Upper lobe of left lung (tissue), 6 donors: ENCODE results near the gene STRBP. TPM values are rescaled to one million over a fixed set of nuclear protein-coding genes. Genes with fewer than 3 reads are reported as not detected.

Experiments
- ATAC-seq, 2 donors: fragments of 200-7000 bp; cut with Tn5 transposase; one replicate each; pipeline ENCODE4 v1.9.1; 2022; ENCODE audit warnings: mild to moderate bottlenecking in 2 of 2, moderate library complexity in 2 of 2; ENCODE audit not compliant: low FRiP score in 2 of 2
- DNase-seq, 2 donors: peaks; one replicate each; pipeline ENCODE4 v3.0.0-alpha.2; 2019 to 2020
- H3K27ac ChIP-seq, 4 donors: fragments of 200-600 bp; sonication (generic); one replicate each; pipeline ENCODE4 v1.5.1; 2016 to 2019
- H3K27me3 ChIP-seq, 4 donors: fragments of 200-600 bp; sonication (generic); one replicate each; pipeline ENCODE4 v1.5.1; 2017 to 2019
- H3K36me3 ChIP-seq, 4 donors: fragments of 200-600 bp; sonication (generic); one replicate each; pipeline ENCODE4 v1.5.1; 2016 to 2019
- H3K4me1 ChIP-seq, 4 donors: fragments of 200-600 bp; sonication (generic); one replicate each; pipeline ENCODE4 v1.5.1; 2018 to 2019
- H3K4me3 ChIP-seq, 4 donors: fragments of 200-600 bp; sonication (generic); one replicate each; pipeline ENCODE4 v1.5.1; 2017 to 2019; ENCODE audit warnings: mild to moderate bottlenecking in 2 of 4, moderate library complexity in 1 of 4
- H3K9me3 ChIP-seq, 4 donors: fragments of 200-600 bp; sonication (generic); one replicate each; pipeline ENCODE4 v1.5.1; 2018 to 2019
- CTCF ChIP-seq, 6 experiments: fragments of 450-650 bp in 4 of 6; fragments of 200-600 bp in 2 of 6; sonication (generic) in 2 of 6; IDR thresholded peaks; one replicate each; pipeline ENCODE4 v1.5.1; 2016 to 2019; ENCODE audit warnings: antibody characterized with exemption in 6 of 6
- EP300 ChIP-seq, 4 donors: sonication (generic); formaldehyde crosslinking; IDR thresholded peaks; one replicate each; pipeline ENCODE4 v1.5.1; 2017; ENCODE audit warnings: antibody characterized with exemption in 4 of 4, control low read depth in 2 of 4
- POLR2A ChIP-seq, 4 donors: fragments of 450-650 bp; IDR thresholded peaks; one replicate each; pipeline ENCODE4 v1.5.1; 2016 to 2017; ENCODE audit warnings: antibody characterized with exemption in 4 of 4, mild to moderate bottlenecking in 2 of 4
- POLR2AphosphoS5 ChIP-seq, 2 donors: sonication (generic); formaldehyde crosslinking; IDR thresholded peaks; one replicate each; pipeline ENCODE4 v1.5.1; 2017; ENCODE audit warnings: antibody characterized with exemption in 2 of 2
- WGBS, 2 donors: methylation state at CpG; one replicate each; pipeline ENCODE4 v1.1.5; 2017 to 2018; 5-methylcytosine and 5-hydroxymethylcytosine counted together
- total RNA-seq, 6 donors: library from RNA; depleted of rRNA in 4 of 6; stranded (reverse); fragments of >200 nt in 4 of 6; gene quantifications; one replicate each; pipeline versions ENCODE4 v1.1.0 to v1.2.1, GENCODE V29; 2016 to 2021
- donor health status: DM: no; HTN: no; CAD: no; lungs with moderate emphysema.
- donor health status: DM: no; HTN: yes; CAD: no; lungs with severe emphysema.

The STRBP gene
- total RNA-seq, 6 donors from 2014 or later, result 10.2 to 61.8 (median 17.8) TPM

GRCh38 chr9:123162791-123163345 lies 105.5 kb downstream of the STRBP start:
- Histone ChIP-seq H3K4me3 (no peak overlapping the region), H3K9me3 (no peaks in the 10 kb centered on the region), H3K36me3 (no peaks in the 10 kb centered on the region), H3K4me1 (peaks cover 0 to 4% (median 0%) of the 10 kb centered on the region in 4 donors), H3K27ac (no peak overlapping the region), H3K27me3 (no peaks in the 10 kb centered on the region)
- WGBS, 2 donors, result 57 to 59% methylated on average over 2 of the region's 2 CpGs
- ATAC-seq (no peak), DNase-seq (no peak)
- TF ChIP-seq EP300 (IDR thresholded peaks at IDR 0.05) (no peak), POLR2A (IDR thresholded peaks at IDR 0.05) (no peak), POLR2AphosphoS5 (IDR thresholded peaks at IDR 0.05) (no peak), CTCF (IDR thresholded peaks at IDR 0.05) (no peak)

GRCh38 chr9:123162360-123162759 lies 106.0 kb downstream of the STRBP start:
- ATAC-seq, result no peak
- H3K27ac ChIP-seq, result no peak overlapping the region
- WGBS, 2 donors, result 31 to 65% methylated on average over 1 of the region's 1 CpG

GRCh38 chr9:123157221-123157620 lies 111.2 kb downstream of the STRBP start:
- H3K9me3 ChIP-seq, result no peaks in the 10 kb centered on the region
- no peak overlapping the region for H3K4me3 ChIP-seq
- H3K36me3 ChIP-seq, result no peaks in the 10 kb centered on the region
- peaks cover 0 to under 1% (median 0%) of the 10 kb centered on the region in 4 donors for H3K4me1 ChIP-seq
- H3K27ac ChIP-seq, result no peak overlapping the region
- no peak for DNase-seq
- ATAC-seq, result no peak
- WGBS, 2 donors, result 77 to 98% methylated on average over 3 of the region's 3 CpGs
- H3K27me3 ChIP-seq, result no peaks in the 10 kb centered on the region
- no peak for TF ChIP-seq EP300 (IDR thresholded peaks at IDR 0.05)
- no peak for TF ChIP-seq CTCF (IDR thresholded peaks at IDR 0.05)
- no peak for TF ChIP-seq POLR2A (IDR thresholded peaks at IDR 0.05)
- no peak for TF ChIP-seq POLR2AphosphoS5 (IDR thresholded peaks at IDR 0.05)

More at GRCh38 chr9:123162360-123162759, 106.0 kb downstream of the STRBP start:
- no peaks in the 10 kb centered on the region for H3K27me3 ChIP-seq
- no peaks in the 10 kb centered on the region for H3K9me3 ChIP-seq
- DNase-seq, result no peak
- TF ChIP-seq EP300 (IDR thresholded peaks at IDR 0.05) (no peak), CTCF (IDR thresholded peaks at IDR 0.05) (no peak), POLR2A (IDR thresholded peaks at IDR 0.05) (no peak), POLR2AphosphoS5 (IDR thresholded peaks at IDR 0.05) (no peak)
- H3K4me3 ChIP-seq, result no peak overlapping the region
- H3K36me3 ChIP-seq, result no peaks in the 10 kb centered on the region
- peaks cover 0 to 4% (median 0%) of the 10 kb centered on the region in 4 donors for H3K4me1 ChIP-seq

GRCh38 chr9:123150708-123151503 lies 117.5 kb downstream of the STRBP start:
- H3K4me1 ChIP-seq, result no peaks in the 10 kb centered on the region
- ATAC-seq (no peak), DNase-seq (no peak)
- no peaks in the 10 kb centered on the region for H3K27me3 ChIP-seq
- H3K27ac ChIP-seq, result no peak overlapping the region
- whole genome bisulfite sequencing, 2 donors, result 73 to 79% methylated on average over 5 of the region's 5 CpGs
- H3K9me3 ChIP-seq, result no peaks in the 10 kb centered on the region
- no peak overlapping the region for H3K4me3 ChIP-seq
- peaks cover 0 to 5% (median 0%) of the 10 kb centered on the region in 4 donors for H3K36me3 ChIP-seq
- no peak for TF ChIP-seq CTCF (IDR thresholded peaks at IDR 0.05)
- TF ChIP-seq POLR2AphosphoS5 (IDR thresholded peaks at IDR 0.05), result no peak
- no peak for TF ChIP-seq POLR2A (IDR thresholded peaks at IDR 0.05)
- no peak for TF ChIP-seq EP300 (IDR thresholded peaks at IDR 0.05)
